ENCODE measurements around the gene SPTB.

SPTB gene

DNA sequence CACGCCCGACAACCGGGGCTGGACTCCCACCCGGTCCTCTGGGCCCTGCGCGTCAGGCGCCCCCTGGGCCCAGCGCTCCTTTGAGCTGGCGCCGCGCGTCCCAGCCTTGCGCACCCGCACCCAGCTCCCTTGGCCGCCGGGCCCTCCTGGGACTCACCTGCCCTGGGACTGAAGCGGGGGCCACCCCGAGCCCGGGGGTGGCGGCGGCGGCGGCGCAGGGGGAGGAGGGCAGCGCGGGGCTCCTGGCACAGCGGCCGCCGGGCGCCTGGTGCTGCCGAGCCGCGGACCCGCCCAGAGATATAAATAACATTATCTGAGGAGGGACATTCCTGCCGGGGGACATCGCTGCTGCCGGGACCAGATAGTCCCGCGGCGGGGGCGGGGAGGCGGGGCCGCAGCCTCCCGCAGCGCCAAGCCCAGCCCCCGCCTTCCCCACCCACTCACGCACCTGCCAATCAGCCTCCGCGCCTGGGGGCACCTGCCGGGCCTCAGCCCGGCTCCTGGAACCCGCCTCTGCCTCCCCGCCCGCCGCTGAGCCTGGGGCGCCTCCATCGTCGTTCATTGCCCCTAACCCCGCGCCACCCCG is at the start of gene SPTB:
SPTB (minus strand) TSS at position 273 of the 586 bp plus-strand sequence. CDS start 56,813 bp downstream, outside the sequence.
- no peak within 1 kb of the TSS for H3K4me3 ChIP-seq (ENCODE audit: low read length)
- H3K4me1 ChIP-seq (ENCODE audit: control insufficient read depth, insufficient read depth, low read length), result no peaks in the 10 kb centered on the region
- peak within 1 kb of the TSS; percentile 37 for H3K9ac ChIP-seq (ENCODE audit: low read length)
- H3K36me3 ChIP-seq (ENCODE audit: control insufficient read depth, insufficient read depth, low read length), result no peaks in the 10 kb centered on the region
- H3K9me3 ChIP-seq (ENCODE audit: control insufficient read depth, low read length), result no peaks in the 10 kb centered on the region
- H3K27me3 ChIP-seq (ENCODE audit: control insufficient read depth, insufficient read depth, low read length), result peaks cover 44% of the 10 kb centered on the region

- Histone ChIP-seq H3K9me3 (ENCODE audit: control insufficient read depth, low read length) (no peaks in the 10 kb centered on the region), H3K36me3 (ENCODE audit: control insufficient read depth, insufficient read depth, low read length) (no peaks in the 10 kb centered on the region), H3K9ac (ENCODE audit: low read length) (no peak overlapping the region), H3K4me3 (ENCODE audit: low read length) (no peak overlapping the region), H3K4me1 (ENCODE audit: control insufficient read depth, insufficient read depth, low read length) (no peaks in the 10 kb centered on the region), H3K27me3 (ENCODE audit: control insufficient read depth, insufficient read depth, low read length) (no peaks in the 10 kb centered on the region)
Observed at GRCh38 chr14:64929014-64929359, 49.3 kb upstream of the SPTB start.

- H3K9me3 ChIP-seq (ENCODE audit: control insufficient read depth, low read length), result no peaks in the 10 kb centered on the region
- H3K9ac ChIP-seq (ENCODE audit: low read length), result no peak overlapping the region
- no peaks in the 10 kb centered on the region for H3K27me3 ChIP-seq (ENCODE audit: control insufficient read depth, insufficient read depth, low read length)
- H3K4me1 ChIP-seq (ENCODE audit: control insufficient read depth, insufficient read depth, low read length), result no peaks in the 10 kb centered on the region
- no peaks in the 10 kb centered on the region for H3K36me3 ChIP-seq (ENCODE audit: control insufficient read depth, insufficient read depth, low read length)
- no peak overlapping the region for H3K4me3 ChIP-seq (ENCODE audit: low read length)
Observed at GRCh38 chr14:64928239-64929013, 48.7 kb upstream of the SPTB start.

DNA sequence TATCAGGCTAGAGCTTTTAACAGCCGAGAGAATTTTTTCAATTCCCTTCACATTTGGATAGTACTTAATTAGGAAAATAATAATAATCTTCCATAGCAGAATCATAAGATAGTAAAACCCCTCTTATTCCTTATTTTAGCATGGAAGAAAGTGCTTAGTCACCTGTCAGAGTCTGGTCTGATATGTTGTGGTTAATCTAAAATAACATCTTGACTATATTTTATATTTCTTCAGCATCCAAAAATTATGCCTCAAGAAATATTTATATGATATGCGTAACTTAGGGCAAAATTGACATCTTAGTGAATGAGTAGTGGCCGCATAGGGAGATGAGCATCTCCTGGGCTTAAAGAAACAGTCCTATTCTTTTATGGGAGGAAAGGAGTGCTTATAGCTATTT is 47.3 kb upstream of the SPTB start:
- no peaks in the 10 kb centered on the region for H3K9me3 ChIP-seq (ENCODE audit: control insufficient read depth, low read length)
- no peaks in the 10 kb centered on the region for H3K36me3 ChIP-seq (ENCODE audit: control insufficient read depth, insufficient read depth, low read length)
- H3K4me1 ChIP-seq (ENCODE audit: control insufficient read depth, insufficient read depth, low read length), result no peaks in the 10 kb centered on the region
- H3K4me3 ChIP-seq (ENCODE audit: low read length), result no peak overlapping the region
- no peaks in the 10 kb centered on the region for H3K27me3 ChIP-seq (ENCODE audit: control insufficient read depth, insufficient read depth, low read length)
- no peak overlapping the region for H3K9ac ChIP-seq (ENCODE audit: low read length)

DNA sequence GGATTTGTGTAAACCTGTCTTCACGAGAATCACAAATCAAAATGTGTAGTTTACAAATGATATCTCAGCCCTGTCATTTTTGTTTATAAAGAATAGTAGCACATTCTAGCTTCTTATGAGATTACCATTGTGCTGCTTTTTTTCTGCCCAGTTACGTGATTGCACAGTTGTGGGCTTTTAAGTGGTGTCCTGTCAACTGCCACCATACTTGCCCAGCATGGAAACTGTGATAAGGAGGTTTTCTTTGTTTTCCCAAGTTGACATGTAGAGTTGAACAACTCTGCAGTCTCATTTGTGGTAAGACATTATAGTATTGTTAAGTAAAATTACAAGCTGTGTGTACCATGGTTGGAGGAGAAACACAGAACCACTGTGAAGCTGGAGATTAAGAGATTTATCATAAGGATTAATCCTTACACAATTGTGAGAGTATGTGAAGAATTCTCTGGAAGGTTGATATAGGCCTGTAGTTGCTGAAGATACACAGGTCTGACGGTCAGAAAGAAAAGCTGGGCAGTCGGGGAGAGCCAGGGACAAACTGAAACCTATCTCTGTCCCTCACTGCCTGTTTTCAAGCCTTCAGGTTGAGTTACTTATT is 46.8 kb upstream of the SPTB start:
- no peaks in the 10 kb centered on the region for H3K4me1 ChIP-seq (ENCODE audit: control insufficient read depth, insufficient read depth, low read length)
- no peak overlapping the region for H3K4me3 ChIP-seq (ENCODE audit: low read length)
- no peak overlapping the region for H3K9ac ChIP-seq (ENCODE audit: low read length)
- H3K36me3 ChIP-seq (ENCODE audit: control insufficient read depth, insufficient read depth, low read length), result no peaks in the 10 kb centered on the region
- H3K9me3 ChIP-seq (ENCODE audit: control insufficient read depth, low read length), result no peaks in the 10 kb centered on the region
- no peaks in the 10 kb centered on the region for H3K27me3 ChIP-seq (ENCODE audit: control insufficient read depth, insufficient read depth, low read length)

- no peaks in the 10 kb centered on the region for H3K27me3 ChIP-seq (ENCODE audit: control insufficient read depth, insufficient read depth, low read length)
- H3K9ac ChIP-seq (ENCODE audit: low read length), result no peak overlapping the region
- no peaks in the 10 kb centered on the region for H3K9me3 ChIP-seq (ENCODE audit: control insufficient read depth, low read length)
- H3K4me1 ChIP-seq (ENCODE audit: control insufficient read depth, insufficient read depth, low read length), result no peaks in the 10 kb centered on the region
- no peaks in the 10 kb centered on the region for H3K36me3 ChIP-seq (ENCODE audit: control insufficient read depth, insufficient read depth, low read length)
- no peak overlapping the region for H3K4me3 ChIP-seq (ENCODE audit: low read length)
Observed at GRCh38 chr14:64923015-64923414, 43.3 kb upstream of the SPTB start.

DNA sequence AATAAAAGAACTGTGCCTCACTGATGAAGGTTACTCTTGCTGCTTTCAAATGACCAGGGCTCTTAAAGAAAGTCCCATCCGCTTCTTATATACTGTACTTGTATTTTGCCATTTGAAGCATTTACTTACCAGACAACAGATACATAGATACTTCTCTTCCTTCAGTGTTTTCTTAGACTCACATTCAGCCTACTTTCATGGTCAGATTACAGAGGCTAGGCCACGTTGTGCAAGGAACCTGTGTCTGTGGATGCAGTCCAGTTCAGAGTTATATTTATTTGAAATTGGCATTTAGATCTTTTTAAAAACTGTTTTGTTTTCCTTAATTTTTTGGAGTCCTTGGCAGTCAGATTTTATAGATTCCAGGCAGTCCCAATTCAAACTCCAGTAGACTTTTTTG is 40.8 kb upstream of the SPTB start:
- no peak overlapping the region for H3K4me3 ChIP-seq (ENCODE audit: low read length)
- peaks cover 4% of the 10 kb centered on the region for H3K4me1 ChIP-seq (ENCODE audit: control insufficient read depth, insufficient read depth, low read length)
- no peaks in the 10 kb centered on the region for H3K9me3 ChIP-seq (ENCODE audit: control insufficient read depth, low read length)
- no peaks in the 10 kb centered on the region for H3K36me3 ChIP-seq (ENCODE audit: control insufficient read depth, insufficient read depth, low read length)
- H3K27me3 ChIP-seq (ENCODE audit: control insufficient read depth, insufficient read depth, low read length), result no peaks in the 10 kb centered on the region
- H3K9ac ChIP-seq (ENCODE audit: low read length), result no peak overlapping the region

DNA sequence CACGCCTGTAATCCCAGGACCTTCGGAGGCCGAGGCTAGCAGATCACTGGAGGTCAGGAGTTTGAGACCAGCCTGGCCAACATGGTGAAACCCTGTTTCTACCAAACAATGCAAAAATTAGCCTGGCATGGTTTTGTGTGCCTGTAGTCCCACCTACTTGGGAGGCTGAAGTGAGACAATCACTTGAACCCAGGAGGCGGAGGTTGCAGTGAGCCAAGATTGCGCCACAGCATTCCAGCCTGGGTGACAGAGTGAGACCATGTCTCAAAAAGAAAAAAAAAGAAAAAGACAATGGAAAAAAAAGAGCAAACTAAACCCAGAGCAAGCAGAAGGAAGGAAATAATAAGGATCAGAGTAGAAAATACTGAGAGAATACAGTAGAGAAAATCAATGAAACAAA is 39.9 kb upstream of the SPTB start:
- peaks cover 10% of the 10 kb centered on the region for H3K4me1 ChIP-seq (ENCODE audit: control insufficient read depth, insufficient read depth, low read length)
- H3K27me3 ChIP-seq (ENCODE audit: control insufficient read depth, insufficient read depth, low read length), result no peaks in the 10 kb centered on the region
- no peaks in the 10 kb centered on the region for H3K9me3 ChIP-seq (ENCODE audit: control insufficient read depth, low read length)
- H3K4me3 ChIP-seq (ENCODE audit: low read length), result no peak overlapping the region
- H3K9ac ChIP-seq (ENCODE audit: low read length), result no peak overlapping the region
- no peaks in the 10 kb centered on the region for H3K36me3 ChIP-seq (ENCODE audit: control insufficient read depth, insufficient read depth, low read length)

DNA sequence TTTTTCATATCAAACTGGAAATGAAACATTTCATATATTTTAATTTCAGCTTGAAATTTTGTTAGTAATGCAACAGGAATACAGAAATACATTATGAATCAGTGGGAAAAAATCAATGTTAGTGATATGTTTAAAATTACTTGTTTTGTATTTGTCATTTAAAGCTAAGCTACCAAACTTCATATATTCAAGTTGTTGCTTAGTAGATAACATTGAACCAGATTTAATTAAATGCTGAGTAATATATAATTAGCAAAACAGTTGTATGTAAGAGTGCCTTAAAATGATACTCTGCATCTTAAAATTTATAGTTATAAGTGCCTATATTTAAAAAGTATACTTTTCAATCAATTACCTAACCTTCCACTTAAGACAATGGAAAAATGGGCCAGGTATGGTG is 39.5 kb upstream of the SPTB start:
- peaks cover 10% of the 10 kb centered on the region for H3K4me1 ChIP-seq (ENCODE audit: control insufficient read depth, insufficient read depth, low read length)
- H3K9me3 ChIP-seq (ENCODE audit: control insufficient read depth, low read length), result no peaks in the 10 kb centered on the region
- no peak overlapping the region for H3K9ac ChIP-seq (ENCODE audit: low read length)
- H3K27me3 ChIP-seq (ENCODE audit: control insufficient read depth, insufficient read depth, low read length), result no peaks in the 10 kb centered on the region
- H3K4me3 ChIP-seq (ENCODE audit: low read length), result no peak overlapping the region
- H3K36me3 ChIP-seq (ENCODE audit: control insufficient read depth, insufficient read depth, low read length), result no peaks in the 10 kb centered on the region

DNA sequence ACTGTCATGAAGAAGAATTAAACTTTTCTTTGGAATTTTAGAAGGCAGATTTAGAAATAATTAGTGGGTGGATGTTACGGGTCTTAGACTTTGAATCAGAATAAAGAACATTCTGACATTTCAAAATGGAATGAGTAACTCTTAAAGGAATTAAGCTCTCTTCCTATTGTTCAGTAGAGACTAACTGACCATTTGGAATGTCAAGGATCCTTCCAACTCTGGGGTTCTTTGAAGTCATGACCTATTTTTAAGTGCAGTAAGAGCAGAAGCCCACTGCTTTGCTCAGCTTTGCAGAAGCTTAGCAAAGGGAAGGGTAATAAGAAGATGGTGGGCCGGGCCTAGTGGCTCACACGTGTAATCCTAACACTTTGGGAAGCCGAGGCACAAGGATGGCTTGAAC is 38.5 kb upstream of the SPTB start:
- Histone ChIP-seq H3K27me3 (ENCODE audit: control insufficient read depth, insufficient read depth, low read length) (no peaks in the 10 kb centered on the region), H3K9ac (ENCODE audit: low read length) (no peak overlapping the region), H3K36me3 (ENCODE audit: control insufficient read depth, insufficient read depth, low read length) (no peaks in the 10 kb centered on the region), H3K4me3 (ENCODE audit: low read length) (no peak overlapping the region), H3K4me1 (ENCODE audit: control insufficient read depth, insufficient read depth, low read length) (peaks cover 15% of the 10 kb centered on the region), H3K9me3 (ENCODE audit: control insufficient read depth, low read length) (no peaks in the 10 kb centered on the region)

DNA sequence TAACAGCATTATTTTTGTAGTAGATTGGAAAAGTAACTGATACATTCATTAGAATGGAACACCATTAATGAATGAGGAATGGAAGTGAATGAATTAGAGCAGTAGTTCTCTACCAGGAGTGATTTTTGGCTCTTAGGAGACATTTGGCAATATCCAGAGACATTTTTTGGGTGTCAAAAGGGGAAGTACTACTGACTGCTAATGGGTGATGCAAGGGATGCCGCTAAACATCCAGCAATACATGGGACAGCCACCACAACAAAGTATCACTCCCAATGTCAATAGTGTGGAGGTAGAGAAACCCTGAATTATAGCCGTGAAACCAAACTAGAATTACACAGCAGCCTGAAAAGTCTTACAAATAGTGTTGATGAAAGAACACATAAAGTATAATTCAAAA is 36.1 kb upstream of the SPTB start:
- H3K4me3 ChIP-seq (ENCODE audit: low read length), result no peak overlapping the region
- H3K4me1 ChIP-seq (ENCODE audit: control insufficient read depth, insufficient read depth, low read length), result peaks cover 15% of the 10 kb centered on the region
- no peaks in the 10 kb centered on the region for H3K27me3 ChIP-seq (ENCODE audit: control insufficient read depth, insufficient read depth, low read length)
- no peak overlapping the region for H3K9ac ChIP-seq (ENCODE audit: low read length)
- H3K36me3 ChIP-seq (ENCODE audit: control insufficient read depth, insufficient read depth, low read length), result no peaks in the 10 kb centered on the region
- H3K9me3 ChIP-seq (ENCODE audit: control insufficient read depth, low read length), result no peaks in the 10 kb centered on the region

DNA sequence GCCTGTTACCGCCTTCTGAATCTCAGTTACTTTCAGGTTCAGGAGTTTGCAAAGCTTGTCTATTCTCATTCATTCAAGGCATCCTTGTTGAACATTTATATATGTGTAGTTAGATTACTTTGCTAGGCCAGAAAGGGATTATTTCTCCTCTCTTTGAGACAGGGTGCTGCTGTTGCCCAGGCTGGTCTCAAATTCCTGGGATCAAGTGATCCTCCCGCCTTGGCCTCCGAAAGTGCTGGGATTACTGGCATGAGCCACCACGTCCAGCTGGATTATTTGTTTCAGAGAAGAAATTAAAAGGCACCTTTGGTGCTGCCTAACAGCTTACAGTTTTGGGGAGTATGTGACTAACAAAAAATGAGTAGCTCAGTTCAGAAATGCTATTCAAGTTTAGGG is 35.3 kb upstream of the SPTB start:
- Histone ChIP-seq H3K4me3 (ENCODE audit: low read length) (peak overlapping the region; percentile 86), H3K36me3 (ENCODE audit: control insufficient read depth, insufficient read depth, low read length) (no peaks in the 10 kb centered on the region), H3K4me1 (ENCODE audit: control insufficient read depth, insufficient read depth, low read length) (peaks cover 15% of the 10 kb centered on the region)

More for the DNA sequence above, 35.3 kb upstream of the SPTB start:
- H3K9ac ChIP-seq (ENCODE audit: low read length), result peak overlapping the region; percentile 97
- no peaks in the 10 kb centered on the region for H3K9me3 ChIP-seq (ENCODE audit: control insufficient read depth, low read length)
- H3K27me3 ChIP-seq (ENCODE audit: control insufficient read depth, insufficient read depth, low read length), result no peaks in the 10 kb centered on the region
